Trophoblast cell (in vitro differentiated cells and primary cell): Measurements from ENCODE around the gene C6orf89.

Source experiments
- DNase-seq, 2 donors: peaks; one replicate each; pipeline ENCODE4 v3.0.0-alpha.2; 2016
- H2AFZ ChIP-seq: 2 replicates; pipeline ENCODE4 v1.6.1; 2013; ENCODE audit warnings: low read length, moderate library complexity, mild to moderate bottlenecking; ENCODE audit not compliant: insufficient read depth, poor library complexity
- H2AK5ac ChIP-seq: 2 replicates; pipeline ENCODE4 v1.6.1; 2013; ENCODE audit warnings: mild to moderate bottlenecking, low read length
- H2BK120ac ChIP-seq: 2 replicates; pipeline ENCODE4 v1.6.1; 2013; ENCODE audit warnings: low read length, mild to moderate bottlenecking, moderate library complexity; ENCODE audit not compliant: insufficient read depth, poor library complexity
- H2BK12ac ChIP-seq: 2 replicates; pipeline ENCODE4 v1.6.1; 2013; ENCODE audit warnings: mild to moderate bottlenecking, low read length, moderate library complexity
- H2BK5ac ChIP-seq: 2 replicates; pipeline ENCODE4 v1.6.1; 2013; ENCODE audit warnings: low read length, low read depth, moderate library complexity, mild to moderate bottlenecking; ENCODE audit not compliant: poor library complexity
- H3K14ac ChIP-seq: 2 replicates; pipeline ENCODE4 v1.6.1; 2013; ENCODE audit warnings: mild to moderate bottlenecking, low read length
- H3K18ac ChIP-seq: 2 replicates; pipeline ENCODE4 v1.6.1; 2013; ENCODE audit warnings: mild to moderate bottlenecking, low read length
- H3K23ac ChIP-seq: 2 replicates; pipeline ENCODE4 v1.6.1; 2013; ENCODE audit warnings: low read length
- H3K27ac ChIP-seq: 2 replicates; pipeline ENCODE4 v1.5.1; 2013; ENCODE audit warnings: low read depth, mild to moderate bottlenecking, inconsistent platforms, low read length, moderate library complexity
- H3K27me3 ChIP-seq: 2 replicates; pipeline ENCODE4 v1.6.1; 2013; ENCODE audit warnings: inconsistent platforms, mild to moderate bottlenecking, low read length, moderate library complexity; ENCODE audit not compliant: insufficient read depth
- H3K36me3 ChIP-seq, 2 experiments: 1 replicate in 1 of 2; 2 replicates in 1 of 2; pipeline ENCODE4 v1.6.1; 2013; ENCODE audit warnings: low read length in 2 of 2, mild to moderate bottlenecking in 2 of 2, moderate library complexity in 1 of 2; ENCODE audit not compliant: insufficient read depth in 2 of 2, control insufficient read depth in 1 of 2
- H3K4ac ChIP-seq: 2 replicates; pipeline ENCODE4 v1.6.1; 2013; ENCODE audit warnings: low read depth, mild to moderate bottlenecking, low read length, moderate library complexity
- H3K4me1 ChIP-seq, 2 experiments: 1 replicate in 1 of 2; 2 replicates in 1 of 2; pipeline ENCODE4 v1.6.1; 2013; ENCODE audit warnings: low read length in 2 of 2, mild to moderate bottlenecking in 2 of 2, moderate library complexity in 1 of 2; ENCODE audit not compliant: insufficient read depth in 2 of 2, control insufficient read depth in 1 of 2
- H3K4me2 ChIP-seq: 2 replicates; pipeline ENCODE4 v1.6.1; 2013; ENCODE audit warnings: inconsistent platforms, mild to moderate bottlenecking, low read length, moderate library complexity
- H3K4me3 ChIP-seq: 2 replicates; pipeline ENCODE4 v1.5.1; 2013; ENCODE audit warnings: mild to moderate bottlenecking, low read depth, low read length, inconsistent platforms
- H3K79me1 ChIP-seq: one replicate; pipeline ENCODE4 v1.6.1; 2013; ENCODE audit warnings: low read length
- H3K79me2 ChIP-seq: 2 replicates; pipeline ENCODE4 v1.6.1; 2013; ENCODE audit warnings: low read length, mild to moderate bottlenecking; ENCODE audit not compliant: control insufficient read depth, insufficient read depth, poor library complexity
- H3K9ac ChIP-seq: 2 replicates; pipeline ENCODE4 v1.6.1; 2013; ENCODE audit warnings: mild to moderate bottlenecking, low read length
- H3K9me3 ChIP-seq: 2 replicates; pipeline ENCODE4 v1.6.1; 2013; ENCODE audit warnings: low read depth, mild to moderate bottlenecking, control low read depth, inconsistent platforms, low read length; ENCODE audit not compliant: insufficient read depth
- H4K12ac ChIP-seq: 2 replicates; pipeline ENCODE4 v1.6.1; 2013; ENCODE audit warnings: low read depth, mild to moderate bottlenecking, low read length, moderate library complexity
- H4K8ac ChIP-seq: 2 replicates; pipeline ENCODE4 v1.6.1; 2013; ENCODE audit warnings: low read depth, mild to moderate bottlenecking, low read length, moderate library complexity
- H4K91ac ChIP-seq: one replicate; pipeline ENCODE4 v1.6.1; 2013; ENCODE audit warnings: low read depth, mild to moderate bottlenecking, low read length, moderate library complexity
- WGBS: extraction: QIAGEN DNeasy Blood & Tissue Kit; methylation state at CpG from one replicate; pipeline ENCODE4 v1.1.7; 2013; ENCODE audit warnings: missing lambda C conversion rate; ENCODE audit not compliant: insufficient read length, insufficient coverage; ENCODE audit errors: extremely low coverage; 5-methylcytosine and 5-hydroxymethylcytosine counted together

The C6orf89 gene

GRCh38 chr6:36968266-36968977, 82.7 kb downstream of the C6orf89 start:
- H3K9ac ChIP-seq, result no peak overlapping the region
- no peak overlapping the region for H3K4me2 ChIP-seq
- H3K4me3 ChIP-seq, result no peak overlapping the region
- no peak overlapping the region for H3K4ac ChIP-seq
- DNase-seq, result no peak
- H2AFZ ChIP-seq, result no peak overlapping the region
- no peak overlapping the region for H2AK5ac ChIP-seq
- no peak overlapping the region for H3K23ac ChIP-seq
- peaks cover 50 to 62% of the 10 kb centered on the region in 2 experiments for H3K36me3 ChIP-seq
- no peak overlapping the region for H4K12ac ChIP-seq
- H4K91ac ChIP-seq, result no peak overlapping the region
- H3K79me1 ChIP-seq, result no peaks in the 10 kb centered on the region
- H2BK12ac ChIP-seq, result no peak overlapping the region
- H3K4me1 ChIP-seq, result peaks cover 5 to 11% of the 10 kb centered on the region in 2 experiments
- no peak overlapping the region for H4K8ac ChIP-seq
- no peak overlapping the region for H3K14ac ChIP-seq
- no peaks in the 10 kb centered on the region for H3K27me3 ChIP-seq
- no peak overlapping the region for H3K27ac ChIP-seq
- H2BK120ac ChIP-seq, result no peak overlapping the region
- no peak overlapping the region for H3K18ac ChIP-seq
- peaks cover 2% of the 10 kb centered on the region for H3K9me3 ChIP-seq
- H2BK5ac ChIP-seq, result no peak overlapping the region
- no peaks in the 10 kb centered on the region for H3K79me2 ChIP-seq
- WGBS, result no CpG with 5 or more reads among the region's 16 CpGs

DNA sequence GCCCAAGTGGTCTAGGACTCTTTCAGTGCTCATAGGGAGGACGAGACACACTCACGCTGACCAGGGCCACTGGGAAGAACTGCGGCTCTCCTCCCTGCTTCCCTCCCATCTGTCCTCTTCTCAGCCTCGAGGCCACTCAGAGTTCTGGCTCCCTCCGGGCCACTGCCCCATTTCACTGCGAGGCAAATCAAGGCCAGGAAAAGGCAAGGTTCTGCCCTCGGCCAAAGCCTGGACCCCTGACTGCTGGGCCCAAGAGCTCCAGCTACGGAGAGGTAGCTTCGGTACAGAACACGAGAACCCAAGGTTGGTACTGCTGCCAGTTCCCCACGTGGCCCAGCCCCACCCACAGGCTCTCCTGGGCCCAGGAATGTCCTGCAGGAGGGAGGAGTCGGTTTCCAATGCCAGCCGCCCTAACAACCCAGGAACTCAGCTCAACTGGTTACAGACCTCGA, 83.5 kb downstream of the C6orf89 start:
- DNase-seq, result no peak
- no peak overlapping the region for H2BK12ac ChIP-seq
- H3K9ac ChIP-seq, result no peak overlapping the region
- H2BK5ac ChIP-seq, result no peak overlapping the region
- no peak overlapping the region for H2AK5ac ChIP-seq
- H3K4ac ChIP-seq, result no peak overlapping the region
- H3K36me3 ChIP-seq, result peaks cover 55 to 69% of the 10 kb centered on the region in 2 experiments
- no peak overlapping the region for H2AFZ ChIP-seq
- H3K27ac ChIP-seq, result no peak overlapping the region
- no peaks in the 10 kb centered on the region for H3K79me2 ChIP-seq
- H2BK120ac ChIP-seq, result no peak overlapping the region
- H3K27me3 ChIP-seq, result no peaks in the 10 kb centered on the region
- WGBS, result no CpG with 5 or more reads among the region's 14 CpGs
- peaks cover 2% of the 10 kb centered on the region for H3K9me3 ChIP-seq
- H3K4me1 ChIP-seq, result peaks cover 5 to 11% of the 10 kb centered on the region in 2 experiments
- H4K12ac ChIP-seq, result no peak overlapping the region
- no peak overlapping the region for H3K23ac ChIP-seq
- H3K4me3 ChIP-seq, result no peak overlapping the region
- H3K79me1 ChIP-seq, result no peaks in the 10 kb centered on the region
- H4K91ac ChIP-seq, result no peak overlapping the region
- H3K14ac ChIP-seq, result no peak overlapping the region
- H3K18ac ChIP-seq, result no peak overlapping the region
- no peak overlapping the region for H4K8ac ChIP-seq
- H3K4me2 ChIP-seq, result no peak overlapping the region

- no peak for DNase-seq
- H3K18ac ChIP-seq, result no peak overlapping the region
- H2AFZ ChIP-seq, result no peak overlapping the region
- H3K79me2 ChIP-seq, result no peaks in the 10 kb centered on the region
- H4K12ac ChIP-seq, result no peak overlapping the region
- no peak overlapping the region for H4K91ac ChIP-seq
- no peak overlapping the region for H3K14ac ChIP-seq
- no peak overlapping the region for H2BK5ac ChIP-seq
- no peaks in the 10 kb centered on the region for H3K27me3 ChIP-seq
- no peak overlapping the region for H3K4me2 ChIP-seq
- no peak overlapping the region for H4K8ac ChIP-seq
- peaks cover 5 to 11% of the 10 kb centered on the region in 2 experiments for H3K4me1 ChIP-seq
- H3K36me3 ChIP-seq, result peaks cover 62 to 77% of the 10 kb centered on the region in 2 experiments
- H3K4me3 ChIP-seq, result peak overlapping the region; percentile 19
- H2BK120ac ChIP-seq, result no peak overlapping the region
- no peak overlapping the region for H2AK5ac ChIP-seq
- H3K9ac ChIP-seq, result no peak overlapping the region
- H3K4ac ChIP-seq, result no peak overlapping the region
- no peaks in the 10 kb centered on the region for H3K79me1 ChIP-seq
- H3K23ac ChIP-seq, result no peak overlapping the region
- H3K9me3 ChIP-seq, result no peaks in the 10 kb centered on the region
- no peak overlapping the region for H3K27ac ChIP-seq
- no CpG with 5 or more reads among the region's 17 CpGs for WGBS
- H2BK12ac ChIP-seq, result no peak overlapping the region
Observed at GRCh38 chr6:36969988-36970891, 84.5 kb downstream of the C6orf89 start.

DNA sequence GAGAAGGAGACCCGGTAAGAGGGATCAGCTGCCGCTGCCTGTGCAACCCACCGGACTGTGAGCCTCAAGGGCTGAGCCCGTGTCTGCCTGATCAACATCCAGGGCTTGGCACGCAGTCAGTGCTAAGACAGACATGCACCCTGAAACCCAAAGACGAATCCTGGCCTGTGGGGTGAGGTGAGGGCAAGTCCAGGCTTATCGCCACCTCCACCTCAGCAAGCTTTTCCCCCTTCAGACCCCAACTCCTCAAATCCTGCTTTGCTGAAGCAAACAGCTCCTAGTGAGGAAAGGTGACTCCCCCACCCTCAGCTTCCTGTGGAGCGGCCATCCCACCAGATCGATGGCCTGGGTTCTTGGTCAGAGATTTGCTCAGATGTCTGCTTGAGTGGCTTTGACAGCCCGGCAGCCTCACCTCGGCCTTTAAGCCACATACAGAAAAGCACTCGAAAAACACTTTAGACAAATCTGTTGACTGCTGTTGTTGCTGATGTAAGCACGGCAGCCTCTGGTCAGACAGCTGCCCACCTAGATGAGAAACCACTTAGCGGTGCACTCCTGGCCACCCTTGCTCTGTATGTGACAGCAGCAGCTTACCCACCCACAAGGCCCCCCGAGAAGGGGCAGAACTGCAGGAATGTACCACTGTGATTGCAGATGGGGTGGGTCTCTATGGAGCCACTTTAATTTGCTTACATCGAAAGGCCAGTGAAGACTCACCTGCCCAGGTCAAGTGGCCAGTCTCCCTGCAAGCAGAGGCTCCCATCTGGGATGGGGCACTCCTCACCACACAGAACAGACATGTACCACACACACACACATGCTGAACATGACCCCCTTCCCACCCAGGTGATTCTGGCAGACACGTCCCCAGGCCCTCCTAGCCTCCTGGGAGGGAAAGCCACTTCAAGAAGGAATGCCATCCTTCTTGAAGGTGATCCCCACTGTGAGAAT, 85.4 kb downstream of the C6orf89 start:
- H4K91ac ChIP-seq, result no peak overlapping the region

More for the DNA sequence above, 85.4 kb downstream of the C6orf89 start:
- no peaks in the 10 kb centered on the region for H3K27me3 ChIP-seq
- no peak for DNase-seq
- H3K79me1 ChIP-seq, result no peaks in the 10 kb centered on the region
- no peak overlapping the region for H4K12ac ChIP-seq
- H2BK12ac ChIP-seq, result no peak overlapping the region
- H3K4me2 ChIP-seq, result no peak overlapping the region
- H3K4ac ChIP-seq, result no peak overlapping the region
- H3K4me3 ChIP-seq, result no peak overlapping the region
- peaks cover 5 to 11% of the 10 kb centered on the region in 2 experiments for H3K4me1 ChIP-seq
- H4K8ac ChIP-seq, result no peak overlapping the region
- H3K14ac ChIP-seq, result no peak overlapping the region
- no peaks in the 10 kb centered on the region for H3K9me3 ChIP-seq
- H3K36me3 ChIP-seq, result peaks cover 71 to 86% of the 10 kb centered on the region in 2 experiments
- no peak overlapping the region for H2BK5ac ChIP-seq
- H2BK120ac ChIP-seq, result no peak overlapping the region
- no peak overlapping the region for H3K23ac ChIP-seq
- no peaks in the 10 kb centered on the region for H3K79me2 ChIP-seq
- H2AFZ ChIP-seq, result no peak overlapping the region
- no peak overlapping the region for H3K9ac ChIP-seq
- H3K18ac ChIP-seq, result no peak overlapping the region
- no peak overlapping the region for H2AK5ac ChIP-seq
- WGBS, result no CpG with 5 or more reads among the region's 17 CpGs
- no peak overlapping the region for H3K27ac ChIP-seq
